ENCODE measurements around the gene ATP9B.

The ATP9B gene

GRCh38 chr18:79424880-79425568 lies 355.8 kb downstream of the ATP9B start:
- DNase-seq (ENCODE audit: low read depth in 2 of 2), result no peak

- DNase-seq (ENCODE audit: low read depth in 2 of 2), result no peak
Observed at GRCh38 chr18:79425569-79425886, 356.3 kb downstream of the ATP9B start.

- DNase-seq (ENCODE audit: low read depth in 2 of 2), result no peak
Observed at GRCh38 chr18:79426376-79427300, 357.4 kb downstream of the ATP9B start.

DNA sequence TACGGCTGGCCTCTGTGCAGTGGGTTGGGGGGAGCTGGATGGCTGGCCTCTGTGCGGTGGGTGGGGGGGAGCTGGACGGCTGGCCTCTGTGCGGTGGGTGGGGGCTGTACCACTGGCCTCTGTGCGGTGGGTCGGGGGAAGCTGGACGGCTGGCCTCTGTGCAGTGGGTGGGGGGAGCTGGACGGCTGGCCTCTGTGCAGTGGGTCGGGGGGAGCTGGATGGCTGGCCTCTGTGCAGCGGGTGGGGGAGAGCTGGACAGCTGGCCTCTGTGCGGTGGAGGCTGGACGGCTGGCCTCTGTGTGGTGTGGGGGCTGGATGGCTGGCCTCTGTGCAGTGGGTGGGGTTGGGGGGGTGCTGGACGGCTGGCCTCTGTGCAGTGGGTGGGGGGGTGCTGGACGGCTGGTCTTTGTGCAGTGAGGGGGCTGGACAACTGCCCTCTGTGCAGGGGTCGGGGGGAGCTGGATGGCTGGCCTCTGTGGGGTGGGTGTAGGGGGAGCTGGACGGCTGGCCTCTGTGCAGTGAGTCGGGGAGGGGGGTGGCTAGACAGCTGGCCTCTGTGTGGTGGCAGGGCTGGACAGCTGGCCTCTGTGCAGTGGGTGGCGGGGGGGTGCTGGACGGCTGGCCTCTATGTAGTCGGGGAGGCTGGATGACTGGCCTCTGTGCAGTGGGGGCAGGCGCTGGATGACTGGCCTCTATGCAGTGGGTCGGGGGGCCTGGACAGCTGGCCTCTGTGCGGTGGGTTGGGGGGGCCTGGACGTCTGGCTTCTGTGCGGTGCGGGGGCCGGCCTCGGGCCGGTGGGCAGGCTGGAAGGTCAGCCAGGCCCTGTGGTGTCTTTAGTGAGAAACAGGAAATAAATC lies 358.4 kb downstream of the ATP9B start:
- no peak for DNase-seq (ENCODE audit: low read depth in 2 of 2)

Measured in fibroblast of skin of left quadriceps (primary cell).